Adipose tissue (tissue), 3 donors: Measurements from ENCODE around the gene KIF17. TPM values are rescaled to one million over a fixed set of nuclear protein-coding genes. Genes with fewer than 3 reads are reported as not detected.

Experiments
- H3K27ac ChIP-seq: one replicate; pipeline ENCODE4 v1.5.1; 2013; ENCODE audit warnings: low read depth, low read length
- WGBS, 3 donors: extraction: QIAGEN DNeasy Blood & Tissue Kit; methylation state at CpG; one replicate each; pipeline ENCODE4 v1.1.7; 2013; 5-methylcytosine and 5-hydroxymethylcytosine counted together
- polyA plus RNA-seq, 3 donors: library from polyadenylated mRNA; stranded (reverse); fragments of 200-250 nt; gene quantifications; one replicate each; pipeline ENCODE4 v1.2.3, GENCODE V29; 2013
- donor health status: healthy with polysubstance abuse.
- donor health status: Bipolar disorder and iron deficiency.
- donor health status: healthy.

The KIF17 gene
- polyA plus RNA-seq, 3 donors: 0.89 to 5.4 (median 4.2) TPM

DNA sequence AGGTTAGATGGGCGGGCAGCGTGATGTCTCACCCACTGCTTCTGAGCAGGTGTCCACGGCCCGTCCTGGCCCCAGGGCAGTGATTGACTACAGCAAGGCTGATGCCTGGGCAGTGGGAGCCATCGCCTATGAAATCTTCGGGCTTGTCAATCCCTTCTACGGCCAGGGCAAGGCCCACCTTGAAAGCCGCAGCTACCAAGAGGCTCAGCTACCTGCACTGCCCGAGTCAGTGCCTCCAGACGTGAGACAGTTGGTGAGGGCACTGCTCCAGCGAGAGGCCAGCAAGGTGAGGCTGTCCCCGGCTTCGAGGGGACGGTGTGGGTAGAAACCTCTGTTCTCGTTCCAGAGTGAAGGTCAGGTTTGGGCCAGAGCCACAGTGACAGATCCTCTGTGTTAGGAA lies 68.9 kb downstream of the KIF17 start:
- 90 to 95% (median 93%) methylated on average over 15 of the region's 15 CpGs for WGBS, 3 donors
- H3K27ac ChIP-seq: no peak overlapping the region

DNA sequence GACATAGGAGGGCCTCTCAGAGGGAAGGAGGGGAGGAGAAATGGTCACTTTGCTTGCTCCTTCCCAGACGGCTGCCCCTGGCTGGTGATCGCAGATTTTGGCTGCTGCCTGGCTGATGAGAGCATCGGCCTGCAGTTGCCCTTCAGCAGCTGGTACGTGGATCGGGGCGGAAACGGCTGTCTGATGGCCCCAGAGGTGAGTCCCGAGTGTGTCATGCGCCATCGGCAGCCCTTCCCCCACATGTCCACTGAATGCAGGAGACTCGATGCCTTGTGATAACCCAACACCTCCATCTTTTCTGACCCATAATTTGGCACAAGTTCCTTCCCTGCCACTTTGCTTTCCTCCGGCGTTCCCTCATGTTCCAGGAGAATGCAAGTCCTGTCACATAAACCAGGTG lies 69.4 kb downstream of the KIF17 start:
- WGBS, 3 donors: 93 to 96% (median 94%) methylated on average over 13 of the region's 13 CpGs
- H3K27ac ChIP-seq: no peak overlapping the region

DNA sequence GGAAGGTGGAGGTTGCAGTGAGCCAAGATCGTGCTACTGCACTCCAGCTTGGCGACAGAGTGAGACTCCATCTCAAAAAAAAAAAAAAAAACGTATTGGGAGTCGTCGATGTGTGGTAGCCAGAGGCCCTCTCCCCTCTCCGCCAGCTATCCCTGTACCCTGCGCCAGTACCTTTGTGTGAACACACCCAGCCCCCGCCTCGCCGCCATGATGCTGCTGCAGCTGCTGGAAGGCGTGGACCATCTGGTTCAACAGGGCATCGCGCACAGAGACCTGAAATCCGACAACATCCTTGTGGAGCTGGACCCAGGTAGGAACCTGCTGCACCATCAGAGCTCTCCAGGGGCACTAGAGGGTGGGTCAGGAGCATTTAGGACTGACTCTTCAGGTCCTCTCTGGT lies 72.4 kb downstream of the KIF17 start:
- 86 to 91% (median 90%) methylated on average over 11 to 14 of the region's 14 CpGs for WGBS, 3 donors
- H3K27ac ChIP-seq: no peak overlapping the region

DNA sequence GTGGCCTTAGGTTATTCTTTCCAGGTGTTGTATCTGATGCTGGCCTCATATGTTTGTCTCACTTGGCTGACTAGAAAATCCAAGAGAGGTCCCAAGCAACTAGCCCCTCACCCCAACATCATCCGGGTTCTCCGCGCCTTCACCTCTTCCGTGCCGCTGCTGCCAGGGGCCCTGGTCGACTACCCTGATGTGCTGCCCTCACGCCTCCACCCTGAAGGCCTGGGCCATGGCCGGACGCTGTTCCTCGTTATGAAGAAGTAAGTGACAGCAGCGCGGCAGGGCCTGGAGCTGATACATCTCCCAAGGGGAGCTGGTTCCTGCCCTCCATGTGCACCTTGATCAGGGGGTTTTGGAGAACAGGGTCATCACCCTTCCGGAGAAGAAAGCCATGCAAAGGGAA lies 73.4 kb downstream of the KIF17 start:
- H3K27ac ChIP-seq: no peak overlapping the region
- 93 to 97% (median 94%) methylated on average over 13 of the region's 13 CpGs for WGBS, 3 donors

DNA sequence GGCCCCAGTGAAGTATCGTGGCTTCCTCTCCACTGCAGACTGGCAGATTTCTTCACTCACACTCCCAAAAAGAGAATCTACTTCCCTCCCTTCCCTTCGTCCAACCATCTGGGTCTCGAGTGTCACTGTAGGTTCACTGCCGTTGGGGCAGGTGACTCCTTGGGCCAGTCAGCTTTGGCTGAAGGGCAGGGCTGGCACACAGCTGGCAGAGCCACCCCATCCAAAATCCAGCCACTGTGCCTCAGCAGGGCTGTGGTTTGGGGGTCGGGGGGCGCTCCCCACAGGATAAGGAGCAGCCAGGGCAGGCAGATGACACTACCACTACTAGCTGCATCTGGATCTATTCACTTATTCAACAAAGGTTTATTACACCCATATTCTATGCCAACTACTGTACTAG lies 74.7 kb downstream of the KIF17 start:
- no peak overlapping the region for H3K27ac ChIP-seq
- 65 to 84% (median 71%) methylated on average over 6 of the region's 6 CpGs for WGBS, 3 donors

DNA sequence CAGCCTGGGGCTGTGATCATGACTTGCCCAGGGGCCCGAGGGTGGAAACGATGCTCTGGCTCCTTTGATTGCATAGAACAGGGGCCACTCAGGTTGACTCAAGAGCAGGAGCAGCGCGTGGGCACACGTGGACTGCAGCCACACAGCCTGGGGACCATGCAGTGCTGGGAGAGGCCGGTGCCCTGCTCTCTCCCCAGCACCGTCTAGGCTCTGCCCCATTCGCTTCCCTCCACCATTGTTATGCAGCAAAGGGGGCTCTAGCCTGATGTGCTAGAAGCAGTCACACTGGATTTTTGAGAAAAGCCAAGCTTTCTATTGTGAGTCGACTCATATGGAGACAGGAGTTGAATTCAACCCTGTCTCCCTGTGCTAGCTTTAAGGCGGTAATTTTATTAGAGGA lies 75.8 kb downstream of the KIF17 start:
- 81 to 87% (median 86%) methylated on average over 10 of the region's 10 CpGs for WGBS, 3 donors
- no peak overlapping the region for H3K27ac ChIP-seq

DNA sequence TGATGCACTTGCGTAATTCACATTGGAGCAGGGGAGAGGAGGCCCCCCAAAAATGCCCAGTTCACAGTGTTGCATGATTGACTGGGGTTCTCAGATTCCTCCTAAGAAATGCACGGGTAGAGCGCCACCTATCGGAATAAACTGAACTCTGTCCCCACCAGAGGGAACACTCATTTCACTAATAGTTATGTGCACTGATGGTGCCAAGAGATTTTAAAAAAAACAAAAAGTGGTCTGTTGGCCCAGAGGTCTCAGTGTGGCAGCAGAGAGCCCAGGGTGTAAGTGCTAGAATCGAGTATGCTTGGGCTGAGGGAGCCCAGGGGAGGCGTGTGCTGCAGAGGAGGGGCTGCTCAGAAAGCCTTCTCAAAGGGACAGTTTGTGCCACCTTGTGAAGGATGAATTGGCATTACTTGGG lies 77.6 kb downstream of the KIF17 start:
- H3K27ac ChIP-seq: no peak overlapping the region
- WGBS, 3 donors: 31 to 33% (median 31%) methylated on average over 6 of the region's 6 CpGs

DNA sequence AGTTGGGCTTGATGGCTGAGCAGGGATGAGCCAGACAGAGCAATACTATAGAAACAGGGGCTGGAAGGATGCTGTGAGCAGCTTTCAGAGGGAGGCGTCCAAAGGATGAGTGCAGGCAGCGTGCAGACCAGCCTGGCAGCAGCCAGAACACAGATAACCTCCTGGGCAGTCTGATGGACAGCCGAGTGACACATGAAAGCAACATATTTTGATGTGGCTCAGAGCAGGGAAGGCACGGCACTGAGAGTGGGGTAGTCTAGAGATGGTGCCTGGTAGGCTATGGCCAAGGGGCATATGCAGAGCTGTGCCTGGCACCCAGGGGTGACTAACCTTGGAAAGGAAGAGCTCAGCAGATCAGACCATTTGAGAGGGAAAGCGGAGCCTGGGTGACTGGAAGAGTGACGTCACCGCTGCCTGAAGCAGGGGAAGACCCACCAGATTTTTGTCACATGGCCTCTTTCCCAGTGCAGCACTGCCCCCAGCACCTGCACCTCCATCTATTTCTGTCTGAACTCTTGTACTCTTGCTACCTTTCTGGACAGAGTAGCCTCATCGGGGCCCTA lies 80.9 kb downstream of the KIF17 start:
- WGBS, 3 donors: 89 to 92% (median 90%) methylated on average over 8 of the region's 8 CpGs
- no peak overlapping the region for H3K27ac ChIP-seq

DNA sequence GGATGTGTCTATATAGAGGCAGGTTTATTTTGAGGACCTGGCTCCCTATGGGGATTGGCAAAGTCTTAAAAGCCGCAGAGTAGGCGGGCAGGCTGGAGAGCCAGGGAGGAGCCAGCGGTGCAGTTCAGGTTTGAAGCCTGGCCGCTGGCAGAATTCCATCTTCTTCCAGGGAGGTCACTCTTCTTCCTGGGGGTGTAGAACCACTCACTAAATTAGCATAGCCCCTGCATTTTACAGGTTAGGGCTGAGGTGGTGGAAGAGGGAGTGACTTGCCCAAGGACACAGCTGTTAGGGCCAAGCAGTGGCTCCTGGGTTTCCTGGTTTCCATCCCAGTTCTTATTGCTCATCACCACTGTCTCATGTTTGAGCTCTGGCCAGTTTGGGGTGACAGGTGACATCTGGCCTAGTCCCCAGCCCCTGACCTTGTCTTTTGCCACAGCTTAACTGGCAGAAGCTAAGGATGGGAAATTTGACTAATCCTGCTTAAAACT lies 83.2 kb downstream of the KIF17 start:
- WGBS, 3 donors: 7 to 10% (median 8%) methylated on average over 4 of the region's 4 CpGs
- no peak overlapping the region for H3K27ac ChIP-seq

DNA sequence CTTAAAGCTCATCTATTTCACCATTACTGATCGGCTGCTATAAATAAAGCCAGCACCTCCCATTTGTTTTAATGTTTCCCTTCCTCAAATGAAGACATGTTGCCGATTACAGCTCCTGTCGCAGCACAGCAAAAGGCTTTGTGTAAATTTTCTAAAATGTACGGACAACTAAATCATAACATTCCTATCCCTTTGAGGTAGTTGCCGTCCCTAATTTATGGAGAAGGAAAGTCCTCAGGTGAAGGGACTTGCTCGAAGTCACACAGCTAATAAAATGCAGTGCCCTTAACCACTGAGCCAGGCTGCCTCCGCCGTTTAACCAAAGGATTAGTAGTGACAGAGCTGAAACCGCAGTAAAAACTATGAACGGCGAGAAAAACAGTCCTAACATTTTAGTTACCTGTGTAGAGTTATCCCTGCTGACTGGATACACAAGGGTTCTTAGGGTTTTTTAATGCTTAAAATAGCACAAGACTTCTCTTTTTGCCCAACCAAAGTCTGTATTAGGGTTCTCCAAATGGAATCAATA lies 83.7 kb downstream of the KIF17 start:
- WGBS, 3 donors: 1 to 4% (median 2%) methylated on average over 11 of the region's 11 CpGs
- H3K27ac ChIP-seq: no peak overlapping the region

DNA sequence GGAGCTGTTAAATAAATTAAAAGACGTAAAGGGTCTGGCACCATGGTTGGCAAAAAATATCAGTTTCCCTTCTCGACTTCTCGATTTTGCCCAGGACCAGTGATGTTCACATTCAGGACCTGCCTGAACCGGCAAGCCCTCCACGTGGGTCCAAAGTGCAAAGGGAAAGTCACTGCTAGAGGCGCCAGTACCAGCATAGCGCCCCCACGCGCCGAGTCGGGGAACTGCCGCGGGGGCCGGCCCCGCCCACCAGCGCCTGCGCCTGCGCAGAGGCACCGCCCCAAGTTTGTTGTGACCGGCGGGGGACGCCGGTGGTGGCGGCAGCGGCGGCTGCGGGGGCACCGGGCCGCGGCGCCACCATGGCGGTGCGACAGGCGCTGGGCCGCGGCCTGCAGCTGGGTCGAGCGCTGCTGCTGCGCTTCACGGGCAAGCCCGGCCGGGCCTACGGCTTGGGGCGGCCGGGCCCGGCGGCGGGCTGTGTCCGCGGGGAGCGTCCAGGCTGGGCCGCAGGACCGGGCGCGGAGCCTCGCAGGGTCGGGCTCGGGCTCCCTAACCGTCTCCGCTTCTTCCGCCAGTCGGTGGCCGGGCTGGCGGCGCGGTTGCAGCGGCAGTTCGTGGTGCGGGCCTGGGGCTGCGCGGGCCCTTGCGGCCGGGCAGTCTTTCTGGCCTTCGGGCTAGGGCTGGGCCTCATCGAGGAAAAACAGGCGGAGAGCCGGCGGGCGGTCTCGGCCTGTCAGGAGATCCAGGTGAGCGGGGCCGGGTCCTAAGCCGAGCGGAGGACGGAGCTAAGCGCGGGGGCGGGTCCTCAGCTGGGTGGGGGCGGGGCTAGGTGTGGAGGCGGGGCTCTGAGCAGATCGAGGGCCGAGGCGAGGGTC lies 84.4 kb downstream of the KIF17 start, which contains the start of gene PINK1:
PINK1 (plus strand) TSS at position 269 of the 875 bp plus-strand sequence; CDS start at position 360, 91 bp downstream.
- peak within 1 kb of the TSS; percentile 13 for H3K27ac ChIP-seq
- WGBS, 3 donors: 1% methylated on average over 70 to 93 of the region's 93 CpGs

DNA sequence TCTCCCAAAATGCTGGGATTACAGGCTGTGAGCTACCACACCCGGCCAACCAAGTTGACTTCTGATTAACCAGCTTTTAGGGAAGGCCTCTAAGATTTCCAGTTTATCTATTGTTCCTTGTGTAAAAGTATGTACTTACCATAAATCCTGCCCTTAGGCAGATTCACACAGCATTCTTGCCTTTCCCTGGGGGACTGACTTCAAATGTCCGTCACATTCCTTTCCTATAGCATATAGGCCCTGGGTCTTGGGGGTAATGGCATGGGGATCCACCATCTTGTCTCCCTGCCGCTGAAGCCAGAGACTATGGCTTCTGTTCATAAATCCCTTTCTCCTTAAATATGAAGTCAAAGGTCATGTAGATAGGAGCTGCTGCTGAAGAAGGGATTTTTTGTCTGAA lies 85.4 kb downstream of the KIF17 start:
- no peak overlapping the region for H3K27ac ChIP-seq
- 87 to 91% (median 91%) methylated on average over 3 of the region's 3 CpGs for WGBS, 3 donors

DNA sequence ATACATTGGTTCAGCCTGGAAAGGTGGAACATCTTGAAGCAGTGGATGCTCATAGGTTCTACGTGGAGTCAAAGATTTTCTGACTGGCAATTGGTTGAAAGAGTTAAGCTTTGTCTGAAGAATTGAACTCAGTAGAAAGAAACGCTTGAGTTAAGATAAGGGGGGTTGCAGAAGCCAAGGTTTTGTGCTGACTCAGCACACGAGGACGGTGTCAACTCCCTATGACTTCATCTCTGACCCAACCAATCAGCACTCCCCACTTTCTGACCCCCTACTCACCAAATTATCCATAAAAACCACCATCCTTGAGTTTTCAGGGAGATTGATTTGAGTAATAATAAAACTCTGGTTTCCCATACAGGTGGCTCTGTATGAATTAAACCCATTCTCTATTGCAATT lies 87.1 kb downstream of the KIF17 start:
- H3K27ac ChIP-seq: no peak overlapping the region
- 24 to 54% (median 48%) methylated on average over 4 of the region's 4 CpGs for WGBS, 3 donors

DNA sequence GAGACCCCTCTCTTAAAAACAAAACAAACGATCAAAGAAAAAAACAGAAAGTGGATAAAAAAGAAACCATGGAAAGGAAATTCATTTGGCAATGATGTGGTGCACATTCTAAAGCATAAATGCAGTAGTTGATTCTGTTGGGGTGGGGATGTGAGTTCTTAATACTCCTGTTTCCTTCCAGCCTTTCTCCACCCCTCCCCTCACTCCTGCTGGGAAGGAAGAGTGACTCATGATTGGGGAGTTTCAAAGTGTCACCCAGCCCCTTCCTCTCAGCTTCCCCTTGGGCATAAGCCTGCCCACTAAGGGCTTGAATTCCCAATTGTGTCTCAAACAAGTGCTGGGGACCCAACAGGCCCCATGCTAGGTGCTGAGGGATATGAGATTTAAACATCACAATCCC lies 91.3 kb downstream of the KIF17 start:
- WGBS, 3 donors: 28 to 72% (median 59%) methylated on average over 1 of the region's 1 CpG
- no peak overlapping the region for H3K27ac ChIP-seq

DNA sequence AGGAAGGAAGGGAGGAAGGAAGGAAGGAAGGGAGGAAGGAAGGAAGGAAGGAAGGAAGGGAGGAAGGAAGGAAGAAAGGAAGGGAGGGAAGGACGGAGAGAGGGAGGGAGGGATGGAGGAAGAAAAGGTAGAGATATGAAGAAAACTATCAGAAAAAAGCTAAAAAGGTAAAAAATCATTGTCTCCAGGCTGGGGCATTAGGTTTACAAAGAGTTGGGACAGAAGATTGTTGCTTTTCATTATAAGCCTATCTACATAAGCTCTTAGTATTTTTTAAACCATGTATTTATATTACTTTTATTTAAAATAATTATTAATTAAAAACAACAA lies 91.7 kb downstream of the KIF17 start:
- no peak overlapping the region for H3K27ac ChIP-seq
- 27 to 68% (median 41%) methylated on average over 1 of the region's 1 CpG for WGBS, 3 donors

DNA sequence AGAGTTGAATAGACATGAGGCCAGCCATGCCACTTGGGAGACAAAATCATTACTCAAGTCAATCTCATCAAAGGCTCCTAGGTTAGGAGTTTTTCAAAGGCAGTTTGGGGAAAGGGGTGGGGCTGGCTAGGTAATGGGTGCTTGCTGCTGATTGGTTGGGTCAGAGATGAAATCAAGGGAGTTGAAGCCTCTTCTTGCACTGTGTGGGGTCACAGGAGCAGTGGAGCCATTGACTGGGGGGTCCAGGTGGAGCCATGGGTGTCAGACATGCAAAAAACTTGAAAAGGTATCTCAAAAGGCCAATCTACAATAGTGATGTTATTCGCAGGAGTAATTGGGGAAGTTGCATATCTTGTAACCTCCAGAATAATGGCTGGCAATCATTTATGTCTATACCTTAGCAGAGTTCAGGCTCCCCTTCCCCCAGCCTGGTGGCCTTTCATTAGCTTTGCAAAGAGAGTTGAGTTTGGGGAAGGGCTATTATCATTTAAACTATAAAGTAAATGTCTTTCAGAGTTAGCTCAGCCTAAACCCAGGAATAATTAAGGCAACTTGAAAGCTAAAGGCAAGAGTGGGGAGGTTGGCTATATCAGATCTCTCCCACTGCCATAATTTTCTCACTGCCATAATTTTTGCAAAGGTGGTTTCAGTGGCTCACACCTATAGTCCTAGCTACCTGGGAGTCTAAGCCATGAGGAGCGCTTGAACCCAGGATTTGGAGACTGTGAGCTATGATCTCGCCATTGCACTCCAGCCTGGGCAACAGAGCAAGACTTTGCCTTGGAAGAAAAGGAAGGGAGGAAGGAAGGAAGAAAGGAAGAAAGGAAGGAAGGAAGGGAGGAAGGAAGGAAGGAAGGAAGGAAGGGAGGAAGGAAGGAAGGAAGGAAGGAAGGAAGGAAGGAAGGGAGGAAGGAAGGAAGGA lies 92.4 kb downstream of the KIF17 start:
- no peak overlapping the region for H3K27ac ChIP-seq
- WGBS, 3 donors: 73 to 88% (median 73%) methylated on average over 3 of the region's 3 CpGs

DNA sequence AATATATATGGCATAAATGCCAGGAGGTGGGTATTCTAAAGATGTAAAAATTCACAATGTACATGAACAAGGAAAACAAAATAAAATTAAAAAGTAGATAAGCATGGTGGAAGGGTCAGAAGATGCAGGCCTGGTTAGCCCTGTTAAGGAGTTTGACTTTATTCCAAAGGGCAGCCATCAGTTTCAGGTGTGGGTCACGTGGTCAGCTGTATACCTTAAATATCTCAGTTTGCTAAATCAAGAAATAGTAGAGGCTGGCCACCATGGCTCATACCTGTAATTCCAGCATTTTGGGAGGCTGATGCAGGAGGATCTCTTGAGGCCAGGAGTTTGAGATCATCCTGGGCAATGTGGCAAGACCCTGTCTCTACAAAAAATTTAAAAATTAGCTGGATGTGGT lies 93.1 kb downstream of the KIF17 start:
- no peak overlapping the region for H3K27ac ChIP-seq
- WGBS, 3 donors: 71 to 100% (median 90%) methylated on average over 1 of the region's 1 CpG

DNA sequence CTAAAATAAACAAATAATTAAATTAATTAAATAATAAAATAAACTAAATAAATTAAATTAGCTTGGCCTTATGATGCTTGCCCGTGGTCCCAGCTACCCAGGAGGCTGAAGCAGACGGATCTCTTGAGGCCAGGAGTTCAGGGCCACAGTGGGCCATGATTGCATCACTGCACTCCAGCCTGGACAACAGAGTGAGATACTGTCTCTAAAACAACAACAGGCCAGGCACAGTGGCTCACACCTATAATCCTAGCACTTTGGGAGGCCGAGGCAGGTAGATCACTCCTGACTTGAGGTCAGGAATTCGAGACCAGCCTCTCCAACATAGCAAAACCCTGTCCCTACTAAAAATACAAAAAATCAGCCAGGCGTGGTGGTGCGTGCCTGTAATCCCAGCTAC lies 96.8 kb downstream of the KIF17 start:
- 71 to 96% (median 81%) methylated on average over 6 of the region's 6 CpGs for WGBS, 3 donors
- no peak overlapping the region for H3K27ac ChIP-seq

DNA sequence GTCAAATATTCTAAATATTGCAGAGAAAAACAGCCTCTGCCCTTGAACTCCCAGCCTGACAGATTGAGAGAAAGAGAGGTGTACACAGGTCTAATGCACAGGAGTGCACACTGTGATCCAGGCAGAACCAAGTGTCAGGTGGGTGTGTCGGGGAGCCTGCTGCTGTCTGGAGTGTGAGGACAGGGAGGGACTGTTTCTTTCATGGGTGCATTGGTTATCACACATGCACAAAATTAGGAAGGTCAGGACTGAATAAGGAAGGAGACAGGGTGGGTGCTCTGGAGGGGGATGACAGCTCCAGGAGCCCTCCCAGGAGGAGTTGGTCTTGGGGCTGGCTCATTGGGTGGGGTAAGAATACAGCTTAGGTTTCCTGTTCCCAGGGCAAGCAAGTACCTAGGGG lies 97.8 kb downstream of the KIF17 start:
- no peak overlapping the region for H3K27ac ChIP-seq
- WGBS, 3 donors: 76 to 95% (median 93%) methylated on average over 1 of the region's 1 CpG
